OCI-LY1 (cell line): ENCODE results near the gene DTNB.

Experiments used
- CTCF ChIP-seq: fragments of 200-600 bp; sonication (generic), shearing (Covaris generic); IDR thresholded peaks from 2 replicates; pipeline ENCODE4 v1.5.1; 2017; ENCODE audit warnings: mild to moderate bottlenecking, antibody characterized with exemption, low read length, moderate library complexity, mixed read lengths
- EZH2 ChIP-seq: fragments of 200-600 bp; sonication (generic), shearing (Covaris generic); IDR thresholded peaks from 2 replicates; pipeline ENCODE4 v1.8.0; 2017; ENCODE audit warnings: borderline replicate concordance, mixed run types, mild to moderate bottlenecking, antibody characterized with exemption, low read length, moderate library complexity, mixed read lengths

GRCh38 chr2:25411281-25411680 is 262.1 kb downstream of the DTNB start:
- TF ChIP-seq EZH2 (no peak), CTCF (no peak)
